ENCODE results near the gene NFIL3.

Gene NFIL3

DNA sequence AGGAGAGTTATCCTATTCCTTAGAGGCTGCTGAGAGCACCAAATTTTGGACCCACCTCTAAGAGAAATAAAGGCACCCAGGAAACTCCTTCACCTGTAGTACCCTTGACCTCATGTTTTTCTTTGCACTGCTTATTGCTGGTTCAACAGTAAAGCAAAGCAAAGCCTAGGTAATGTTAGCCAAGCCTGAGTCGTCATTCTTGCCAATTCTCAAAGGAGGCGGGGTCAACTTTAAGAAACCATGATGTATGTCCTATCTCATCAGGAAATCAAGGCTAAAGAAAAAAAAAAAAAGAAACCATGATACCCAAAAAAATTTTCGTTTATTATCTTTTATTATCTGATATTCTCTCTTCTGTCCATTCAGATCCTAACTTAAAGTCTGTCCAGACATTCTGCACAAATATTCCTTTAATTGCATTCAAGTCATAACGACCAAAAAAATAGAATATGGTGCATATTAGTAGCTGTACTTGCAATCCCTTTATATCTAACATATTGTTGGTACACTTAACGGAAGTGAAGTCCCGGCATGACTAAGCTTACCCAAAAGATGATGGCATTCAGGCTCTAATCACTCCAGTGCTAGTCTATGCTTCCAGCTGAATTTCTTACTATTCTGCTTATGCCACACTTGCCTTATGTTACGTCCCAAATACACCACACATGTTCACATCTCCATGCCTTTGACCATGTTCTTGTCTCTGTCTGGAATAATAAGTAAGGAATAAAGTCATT lies 63.7 kb downstream of the NFIL3 start:
- no peak for DNase-seq (ENCODE audit: low read depth)

DNA sequence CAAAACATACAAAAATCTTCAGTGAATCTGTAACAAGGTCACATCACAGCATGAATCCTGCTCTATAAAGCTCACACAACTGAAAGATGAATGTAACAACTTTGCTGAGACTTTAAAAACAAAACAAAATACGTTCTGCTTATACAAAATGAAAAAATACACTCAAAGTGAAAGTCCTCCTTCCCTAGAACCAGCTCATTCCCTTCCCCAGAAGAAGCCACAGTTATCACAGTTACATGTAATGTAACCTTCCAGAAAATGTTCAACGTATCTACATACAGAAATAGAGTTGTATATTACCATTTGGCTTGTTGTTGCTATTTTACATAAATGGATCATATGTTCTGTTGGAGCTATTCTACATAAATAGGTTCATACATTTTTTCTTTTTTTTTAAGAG lies 64.5 kb downstream of the NFIL3 start:
- no peak for DNase-seq (ENCODE audit: low read depth)
